Measurements from ENCODE around the gene AMHR2.

DNA sequence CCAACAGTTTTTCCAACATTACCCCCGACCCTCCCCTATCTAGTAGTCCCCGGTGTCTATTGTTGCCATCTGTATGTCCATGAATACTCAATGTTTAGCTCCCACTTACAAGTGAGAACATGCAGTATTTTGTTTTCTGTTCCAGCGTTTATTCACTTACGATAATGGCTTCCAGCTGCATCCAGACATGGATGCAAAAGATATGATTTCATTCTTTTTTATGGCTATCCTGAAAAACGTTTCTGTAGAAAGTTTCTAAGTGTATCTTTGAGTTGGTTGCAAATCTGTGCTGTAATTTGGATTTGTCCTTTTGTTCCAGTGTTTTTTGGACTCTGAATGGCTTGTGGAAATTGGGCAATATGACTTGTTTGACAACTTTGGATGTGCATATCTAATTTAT is 31.9 kb upstream of the AMHR2 start:
- TF ChIP-seq, protein P1, sequence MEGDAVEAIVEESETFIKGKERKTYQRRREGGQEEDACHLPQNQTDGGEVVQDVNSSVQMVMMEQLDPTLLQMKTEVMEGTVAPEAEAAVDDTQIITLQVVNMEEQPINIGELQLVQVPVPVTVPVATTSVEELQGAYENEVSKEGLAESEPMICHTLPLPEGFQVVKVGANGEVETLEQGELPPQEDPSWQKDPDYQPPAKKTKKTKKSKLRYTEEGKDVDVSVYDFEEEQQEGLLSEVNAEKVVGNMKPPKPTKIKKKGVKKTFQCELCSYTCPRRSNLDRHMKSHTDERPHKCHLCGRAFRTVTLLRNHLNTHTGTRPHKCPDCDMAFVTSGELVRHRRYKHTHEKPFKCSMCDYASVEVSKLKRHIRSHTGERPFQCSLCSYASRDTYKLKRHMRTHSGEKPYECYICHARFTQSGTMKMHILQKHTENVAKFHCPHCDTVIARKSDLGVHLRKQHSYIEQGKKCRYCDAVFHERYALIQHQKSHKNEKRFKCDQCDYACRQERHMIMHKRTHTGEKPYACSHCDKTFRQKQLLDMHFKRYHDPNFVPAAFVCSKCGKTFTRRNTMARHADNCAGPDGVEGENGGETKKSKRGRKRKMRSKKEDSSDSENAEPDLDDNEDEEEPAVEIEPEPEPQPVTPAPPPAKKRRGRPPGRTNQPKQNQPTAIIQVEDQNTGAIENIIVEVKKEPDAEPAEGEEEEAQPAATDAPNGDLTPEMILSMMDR (conservative IDR thresholded peaks at IDR 0.05; ENCODE audit: low read depth, low read length): no peak
- TF ChIP-seq EZH2 (IDR thresholded peaks at IDR 0.05; ENCODE audit: low read length, unreplicated experiment) (no peak), EZH2phosphoT487 (IDR thresholded peaks at IDR 0.05; ENCODE audit: borderline replicate concordance, low read length) (no peak)

Data from PC-3 (cell line).